WTC11 (cell line): ENCODE data around the gene HOXB8.

ENCODE experiments used
- ATF2 ChIP-seq: sonication (generic); formaldehyde crosslinking; IDR thresholded peaks from 2 replicates; pipeline ENCODE4 v1.8.1; 2022; ENCODE audit warnings: low read depth, missing genetic modification reagents, borderline replicate concordance
- CREB1 ChIP-seq: sonication (generic); formaldehyde crosslinking; IDR thresholded peaks from 2 replicates; pipeline ENCODE4 v1.8.0; 2023; ENCODE audit warnings: mild to moderate bottlenecking, missing genetic modification reagents
- CTCF ChIP-seq: fragments of 200-600 bp; IDR thresholded peaks from 2 replicates; pipeline ENCODE4 v1.8.0; 2022; ENCODE audit warnings: antibody characterized with exemption
- E2F4 ChIP-seq: sonication (generic); formaldehyde crosslinking; IDR thresholded peaks from 2 replicates; pipeline ENCODE4 v1.8.1; 2022; ENCODE audit warnings: low read depth, mild to moderate bottlenecking, moderate library complexity, missing genetic modification reagents, borderline replicate concordance
- FOXP4 ChIP-seq: sonication (generic); formaldehyde crosslinking; IDR thresholded peaks from 2 replicates; pipeline ENCODE4 v1.8.0; 2022; ENCODE audit warnings: mild to moderate bottlenecking, missing genetic modification reagents
- MXD4 ChIP-seq: fragments of 250-450 bp; sonication (Bioruptor Pico); IDR thresholded peaks from 2 replicates; pipeline ENCODE4 v1.8.0; 2021; ENCODE audit warnings: mild to moderate bottlenecking, moderate library complexity, borderline replicate concordance
- NR2C2 ChIP-seq: sonication (generic); formaldehyde crosslinking; IDR thresholded peaks from 2 replicates; pipeline ENCODE4 v1.8.0; 2022; ENCODE audit warnings: mild to moderate bottlenecking, missing genetic modification reagents
- SMAD3 ChIP-seq: sonication (generic); formaldehyde crosslinking; IDR thresholded peaks from 2 replicates; pipeline ENCODE4 v1.8.0; 2022; ENCODE audit warnings: missing genetic modification reagents, mild to moderate bottlenecking, borderline replicate concordance
- SP1 ChIP-seq: sonication (generic); formaldehyde crosslinking; conservative IDR thresholded peaks from 2 replicates; pipeline ENCODE4 v1.8.1; 2022; ENCODE audit warnings: missing genetic modification reagents
- TCF7 ChIP-seq: sonication (generic); formaldehyde crosslinking; IDR thresholded peaks from 2 replicates; pipeline ENCODE4 v1.8.0; 2022; ENCODE audit warnings: mild to moderate bottlenecking, low read depth, missing genetic modification reagents, moderate library complexity

- TF ChIP-seq CTCF (no peak), CREB1 (no peak), FOXP4 (CRISPR knock-in tag) (no peak), SMAD3 (CRISPR knock-in tag) (no peak), SP1 (no peak), MXD4 (CRISPR knock-in tag) (no peak), TCF7 (CRISPR knock-in tag) (no peak), NR2C2 (no peak), ATF2 (no peak), E2F4 (CRISPR knock-in tag) (no peak)
Measured at GRCh38 chr17:48616717-48617470, 1.8 kb upstream of the HOXB8 start.
